Hypothalamus (tissue), 51 donors: ENCODE results near the gene CCDC28B.

Experiments used
- DNase-seq, 51 donors: peaks; one replicate each; lab custom pipeline; 2025; lab: John Stamatoyannopoulos, UW

The CCDC28B gene

GRCh38 chr1:32220746-32221580 is 20.6 kb downstream of the CCDC28B start:
- no peak for DNase-seq

GRCh38 chr1:32221581-32221979 is 21.2 kb downstream of the CCDC28B start:
- peak in 1 of 51 donors; percentile 39 for DNase-seq

- DNase-seq = peak in 50 of 51 donors; percentile 14 to 95 (median 84)
Measured at GRCh38 chr1:32221980-32222755, 21.8 kb downstream of the CCDC28B start, which contains the start of the genes EIF3I and TMEM234. TSS of gene EIF3I (plus strand) at chr1:32222407. CDS start at chr1:32222442, 35 bp downstream. TSS of gene TMEM234 (minus strand) at chr1:32222353. CDS start at chr1:32222322, 31 bp downstream.

- DNase-seq = no peak
Measured at GRCh38 chr1:32223683-32224082, 23.3 kb downstream of the CCDC28B start.

- no peak for DNase-seq
Measured at GRCh38 chr1:32224285-32224684, 23.9 kb downstream of the CCDC28B start.

GRCh38 chr1:32228771-32229170 is 28.4 kb downstream of the CCDC28B start:
- DNase-seq = no peak

GRCh38 chr1:32231843-32232432 is 31.5 kb downstream of the CCDC28B start:
- DNase-seq = no peak

GRCh38 chr1:32232558-32233304 is 32.3 kb downstream of the CCDC28B start:
- DNase-seq = no peak

GRCh38 chr1:32234792-32235191 is 34.4 kb downstream of the CCDC28B start:
- DNase-seq = no peak

GRCh38 chr1:32239337-32239736 is 38.9 kb downstream of the CCDC28B start:
- peak in 4 of 51 donors; percentile 4 to 16 (median 8) for DNase-seq

GRCh38 chr1:32239790-32240139 is 39.4 kb downstream of the CCDC28B start:
- peak in 7 of 51 donors; percentile 8 to 43 (median 32) for DNase-seq

GRCh38 chr1:32240140-32240951 is 40.0 kb downstream of the CCDC28B start:
- peak in 45 of 51 donors; percentile 8 to 81 (median 50) for DNase-seq

GRCh38 chr1:32241001-32241763 is 40.8 kb downstream of the CCDC28B start:
- DNase-seq = peak in 43 of 51 donors; percentile 11 to 79 (median 51)

GRCh38 chr1:32242341-32242851 is 42.0 kb downstream of the CCDC28B start:
- peak in 31 of 51 donors; percentile 5 to 72 (median 24) for DNase-seq

- DNase-seq = no peak
Measured at GRCh38 chr1:32246888-32247273, 46.5 kb downstream of the CCDC28B start, which contains the start of gene FAM167B. TSS of gene FAM167B (plus strand) at chr1:32247222. CDS start at chr1:32247422, 200 bp downstream.

- no peak for DNase-seq
Measured at GRCh38 chr1:32247452-32247851, 47.1 kb downstream of the CCDC28B start.

- DNase-seq = peak in 25 of 51 donors; percentile 2 to 59 (median 14)
Measured at GRCh38 chr1:32247983-32248889, 47.8 kb downstream of the CCDC28B start.
